ENCODE data around the gene GRIN2A.

GRIN2A gene

DNA sequence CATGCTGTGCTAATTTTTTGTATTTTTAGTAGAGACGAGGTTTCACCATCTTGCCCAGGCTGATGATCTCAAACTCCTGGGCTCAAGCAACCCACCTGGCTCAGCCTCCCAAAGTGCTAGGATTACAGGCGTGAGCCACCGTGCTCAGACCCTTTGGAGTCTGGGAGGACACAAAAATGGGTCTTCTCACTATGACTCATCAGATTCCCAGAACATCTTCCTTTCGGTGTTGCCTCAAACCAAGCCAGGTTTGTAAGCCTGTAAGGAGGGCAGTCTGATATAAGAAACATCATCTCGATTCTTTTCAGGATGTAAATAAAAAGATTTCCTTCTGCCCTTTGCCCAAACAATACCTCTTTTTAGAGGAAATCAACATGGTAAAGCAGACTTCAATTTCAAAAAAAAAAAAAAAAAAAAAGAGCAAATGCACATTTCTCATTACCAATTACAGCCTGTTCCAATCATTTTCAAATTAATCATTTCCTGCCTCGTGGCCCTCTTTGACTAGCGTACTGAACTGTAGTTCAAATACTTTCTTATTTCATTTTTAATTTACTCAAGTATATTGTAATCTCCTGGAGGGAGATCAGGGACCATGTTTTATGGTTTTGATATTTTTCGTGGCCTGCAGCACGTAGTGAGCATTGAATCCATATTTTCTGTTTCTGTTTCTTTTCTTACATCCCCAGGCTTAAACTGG, 409.6 kb downstream of the GRIN2A start:
- H3K27me3 Mint-ChIP-seq = no peaks in the 10 kb centered on the region
- intact Hi-C loops (cut with micrococcal nuclease) = no loop called here
- H3K36me3 Mint-ChIP-seq (ENCODE audit: low read depth) = no peaks in the 10 kb centered on the region
- H3K27ac Mint-ChIP-seq = no peak overlapping the region
- no peaks in the 10 kb centered on the region for H3K4me1 Mint-ChIP-seq (ENCODE audit: low read depth)
- H3K9me3 Mint-ChIP-seq = no peaks in the 10 kb centered on the region
- H3K4me3 Mint-ChIP-seq = no peak overlapping the region

DNA sequence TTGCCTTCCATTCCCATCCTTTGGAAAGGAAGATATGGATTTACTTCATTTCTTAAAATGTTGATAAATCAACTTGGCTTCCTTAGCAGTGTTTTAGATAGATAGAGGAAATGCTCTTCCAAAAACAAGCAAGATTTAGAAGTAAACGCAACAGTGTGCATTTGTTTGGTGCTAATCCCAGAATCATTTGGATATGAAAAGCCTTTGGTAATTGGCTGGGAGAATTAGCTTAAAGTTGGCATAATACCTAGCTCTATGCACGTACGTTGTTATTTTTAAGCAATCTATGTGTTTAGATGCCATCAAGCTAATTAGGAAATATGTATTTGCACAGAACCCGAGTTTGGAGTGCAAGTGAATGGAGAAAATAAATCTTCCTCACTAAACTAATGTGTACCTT, 415.3 kb downstream of the GRIN2A start:
- H3K4me3 Mint-ChIP-seq = no peak overlapping the region
- no peaks in the 10 kb centered on the region for H3K4me1 Mint-ChIP-seq (ENCODE audit: low read depth)
- no peaks in the 10 kb centered on the region for H3K36me3 Mint-ChIP-seq (ENCODE audit: low read depth)
- no peaks in the 10 kb centered on the region for H3K27me3 Mint-ChIP-seq
- no peak overlapping the region for H3K27ac Mint-ChIP-seq
- intact Hi-C loops (cut with micrococcal nuclease) = no loop called here
- H3K9me3 Mint-ChIP-seq = no peaks in the 10 kb centered on the region

DNA sequence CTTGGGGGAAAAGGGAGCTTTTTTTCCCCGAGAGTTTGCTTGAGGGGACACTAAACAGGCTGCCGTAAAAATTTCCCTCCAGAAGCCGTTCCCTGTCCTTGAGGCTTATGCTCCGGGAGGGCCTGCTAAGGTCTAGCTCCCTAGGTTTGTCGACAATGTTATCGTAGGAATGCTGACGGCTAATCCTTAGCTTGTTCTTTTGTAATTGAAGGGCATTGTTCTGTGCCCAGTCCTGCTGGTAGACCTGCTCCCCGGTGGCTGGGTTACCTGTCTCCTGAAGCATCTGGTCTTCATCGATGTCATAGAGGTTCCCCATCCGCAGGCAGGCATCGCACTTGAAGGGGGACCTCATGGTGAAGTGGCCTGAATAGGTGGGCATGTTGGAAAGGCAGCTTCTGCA, 418.7 kb downstream of the GRIN2A start:
- Mint-ChIP-seq H3K27ac (no peak overlapping the region), H3K36me3 (ENCODE audit: low read depth) (no peaks in the 10 kb centered on the region), H3K4me3 (no peak overlapping the region), H3K4me1 (ENCODE audit: low read depth) (no peaks in the 10 kb centered on the region), H3K9me3 (no peaks in the 10 kb centered on the region), H3K27me3 (no peaks in the 10 kb centered on the region)
- intact Hi-C loops (cut with micrococcal nuclease) = no loop called here

DNA sequence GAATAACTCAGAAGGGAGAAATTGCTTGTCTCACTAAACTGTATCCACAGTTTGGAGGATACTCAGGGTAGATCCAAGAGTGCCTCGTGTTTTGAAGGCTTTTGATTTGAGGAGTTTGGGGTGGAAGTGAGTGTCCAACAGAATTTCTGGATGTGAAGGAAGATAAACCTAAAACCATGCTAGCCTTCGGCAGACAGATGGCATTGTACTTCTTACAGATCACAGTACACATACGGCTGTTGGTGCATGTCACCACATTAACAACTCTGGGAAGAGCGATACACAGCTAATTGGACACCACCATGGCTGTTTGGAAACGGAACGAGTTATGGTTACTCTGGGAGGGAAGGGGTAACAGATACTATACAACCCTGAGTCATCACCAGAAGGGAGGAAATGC, 420.4 kb downstream of the GRIN2A start:
- Mint-ChIP-seq H3K9me3 (no peaks in the 10 kb centered on the region), H3K27me3 (no peaks in the 10 kb centered on the region), H3K4me3 (no peak overlapping the region), H3K4me1 (ENCODE audit: low read depth) (no peaks in the 10 kb centered on the region), H3K36me3 (ENCODE audit: low read depth) (no peaks in the 10 kb centered on the region), H3K27ac (no peak overlapping the region)
- intact Hi-C loops (cut with micrococcal nuclease) = no loop called here

DNA sequence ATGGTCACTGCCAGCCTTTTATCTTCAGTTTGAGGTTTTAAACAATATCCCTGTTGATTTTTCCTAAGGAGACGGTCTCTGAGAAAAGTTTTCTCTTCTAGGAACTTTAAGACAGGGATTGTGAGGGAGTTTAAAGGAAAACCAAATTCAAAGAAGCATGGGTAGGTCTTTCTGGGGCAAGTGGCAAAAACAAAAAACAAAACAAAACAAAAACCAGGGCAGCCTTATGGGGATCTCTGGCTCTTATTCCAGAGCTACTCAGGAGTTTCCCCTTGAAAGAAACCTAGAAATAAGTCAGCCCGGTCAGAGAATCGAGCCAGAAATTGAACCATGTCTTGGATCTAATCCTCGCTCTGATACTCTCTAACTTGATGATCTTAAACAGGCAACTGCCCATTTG, 424.5 kb downstream of the GRIN2A start:
- no peak overlapping the region for H3K27ac Mint-ChIP-seq
- intact Hi-C loops (cut with micrococcal nuclease) = no loop called here
- H3K27me3 Mint-ChIP-seq = no peaks in the 10 kb centered on the region

DNA sequence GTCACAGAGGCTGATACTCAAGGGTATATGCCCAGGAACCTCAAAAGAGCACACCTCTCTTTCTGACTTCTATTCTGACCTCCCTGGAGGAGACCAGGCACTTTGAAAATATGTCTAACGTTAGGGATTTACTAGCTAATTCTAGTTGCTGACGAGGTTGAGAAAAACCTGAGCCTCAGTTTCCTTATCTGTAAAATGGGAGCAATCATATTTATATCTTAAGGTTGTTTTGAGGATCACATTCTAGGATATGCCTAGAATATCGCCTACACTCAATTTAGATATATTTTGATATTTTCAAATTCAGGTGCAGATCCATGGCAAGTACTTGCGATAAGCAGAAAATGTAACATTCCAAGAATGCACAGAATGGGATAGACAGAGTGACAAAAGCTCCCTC, 425.8 kb downstream of the GRIN2A start:
- Mint-ChIP-seq H3K9me3 (no peaks in the 10 kb centered on the region), H3K36me3 (ENCODE audit: low read depth) (no peaks in the 10 kb centered on the region), H3K27me3 (no peaks in the 10 kb centered on the region), H3K27ac (no peak overlapping the region), H3K4me3 (no peak overlapping the region), H3K4me1 (ENCODE audit: low read depth) (no peaks in the 10 kb centered on the region)
- intact Hi-C loops (cut with micrococcal nuclease) = no loop called here

More for the DNA sequence above, 424.5 kb downstream of the GRIN2A start:
- Mint-ChIP-seq H3K4me3 (no peak overlapping the region), H3K9me3 (no peaks in the 10 kb centered on the region), H3K36me3 (ENCODE audit: low read depth) (no peaks in the 10 kb centered on the region), H3K4me1 (ENCODE audit: low read depth) (no peaks in the 10 kb centered on the region)

DNA sequence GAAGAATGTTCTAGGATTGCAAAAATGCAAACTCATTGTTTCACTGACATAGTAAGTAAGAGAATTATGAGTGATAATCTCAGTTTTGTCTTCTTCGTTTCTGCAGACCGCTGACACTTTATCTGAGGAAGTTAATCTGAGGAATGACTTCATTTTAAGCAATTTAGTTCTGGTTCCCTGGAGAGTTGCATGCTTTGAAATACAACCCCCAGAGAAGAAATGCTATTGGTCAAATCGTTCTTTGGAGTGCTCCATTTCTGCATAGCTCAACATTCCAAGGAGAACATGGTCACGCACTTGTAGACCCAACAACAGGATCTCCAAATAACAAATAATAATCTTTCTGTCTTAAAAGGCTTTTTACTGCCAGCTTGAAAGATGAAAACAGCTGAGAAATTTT, 427.1 kb downstream of the GRIN2A start:
- Mint-ChIP-seq H3K9me3 (no peaks in the 10 kb centered on the region), H3K4me3 (no peak overlapping the region), H3K27ac (no peak overlapping the region), H3K4me1 (ENCODE audit: low read depth) (no peaks in the 10 kb centered on the region), H3K27me3 (no peaks in the 10 kb centered on the region), H3K36me3 (ENCODE audit: low read depth) (no peaks in the 10 kb centered on the region)
- intact Hi-C loops (cut with micrococcal nuclease) = no loop called here

DNA sequence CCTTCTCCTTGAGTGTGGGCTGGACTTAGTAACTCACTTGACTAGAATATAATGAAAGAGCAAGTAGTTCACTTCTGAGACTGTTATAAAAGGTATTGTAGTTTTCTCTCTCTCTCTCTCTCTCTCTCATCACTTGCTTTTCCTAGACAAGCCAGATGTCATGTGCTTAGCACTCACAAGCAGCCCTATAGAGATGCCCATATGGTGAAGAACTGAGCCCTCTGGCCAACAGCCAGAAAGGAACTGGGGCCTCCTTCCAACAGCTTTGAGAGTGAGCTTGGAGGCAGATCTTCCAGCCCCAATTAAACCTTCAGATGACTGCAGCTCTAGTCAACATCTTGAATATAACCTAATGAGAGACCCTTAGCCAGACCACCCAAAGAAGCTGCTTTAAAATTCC, 440.5 kb downstream of the GRIN2A start:
- H3K4me1 Mint-ChIP-seq (ENCODE audit: low read depth) = no peaks in the 10 kb centered on the region
- no peaks in the 10 kb centered on the region for H3K9me3 Mint-ChIP-seq
- no peaks in the 10 kb centered on the region for H3K27me3 Mint-ChIP-seq
- intact Hi-C loops (cut with micrococcal nuclease) = no loop called here
- no peak overlapping the region for H3K4me3 Mint-ChIP-seq
- H3K27ac Mint-ChIP-seq = no peak overlapping the region
- no peaks in the 10 kb centered on the region for H3K36me3 Mint-ChIP-seq (ENCODE audit: low read depth)

DNA sequence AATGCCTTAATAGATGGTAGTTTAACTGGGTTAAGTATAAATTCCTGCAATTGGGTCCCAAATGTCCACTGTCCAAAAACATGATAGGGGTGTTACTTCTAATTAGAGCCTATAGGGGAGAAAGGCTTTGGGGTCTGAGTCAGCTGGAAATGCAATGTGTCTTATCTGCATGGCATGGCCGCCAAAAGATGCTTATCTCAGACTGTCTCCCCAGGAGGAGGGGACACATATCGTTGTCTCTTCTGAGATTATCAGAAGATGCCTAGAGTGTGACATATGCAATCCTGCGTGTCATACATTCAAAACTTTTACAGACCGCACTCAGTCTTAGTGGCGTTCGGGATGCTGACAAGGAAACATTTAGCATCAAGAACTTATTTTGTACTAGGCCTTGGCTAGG, 442.9 kb downstream of the GRIN2A start:
- Mint-ChIP-seq H3K4me3 (no peak overlapping the region), H3K4me1 (ENCODE audit: low read depth) (no peaks in the 10 kb centered on the region), H3K27ac (no peak overlapping the region), H3K36me3 (ENCODE audit: low read depth) (no peaks in the 10 kb centered on the region), H3K27me3 (no peaks in the 10 kb centered on the region), H3K9me3 (no peaks in the 10 kb centered on the region)
- intact Hi-C loops (cut with micrococcal nuclease) = no loop called here

DNA sequence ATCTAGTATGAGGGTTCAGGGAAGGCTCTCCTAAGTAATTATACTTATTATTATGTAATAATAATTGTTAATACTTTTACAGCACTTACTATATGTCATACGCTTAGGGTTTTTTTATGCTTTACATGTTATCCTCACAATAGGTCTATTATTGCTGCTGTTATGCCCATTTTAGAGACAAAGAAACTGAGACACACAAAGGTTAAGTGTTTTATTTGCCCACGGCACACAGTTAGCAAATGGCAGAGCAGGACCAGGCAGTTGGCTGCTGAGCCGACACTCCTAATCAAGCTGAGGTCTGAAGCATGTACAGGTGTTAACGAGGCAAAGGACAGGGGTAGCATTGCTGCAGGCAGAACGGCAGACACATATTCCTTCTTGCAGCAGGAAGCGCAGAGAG, 443.5 kb downstream of the GRIN2A start:
- intact Hi-C loops (cut with micrococcal nuclease) = no loop called here
- no peaks in the 10 kb centered on the region for H3K27me3 Mint-ChIP-seq
- no peaks in the 10 kb centered on the region for H3K36me3 Mint-ChIP-seq (ENCODE audit: low read depth)
- H3K9me3 Mint-ChIP-seq = no peaks in the 10 kb centered on the region
- no peak overlapping the region for H3K4me3 Mint-ChIP-seq
- no peaks in the 10 kb centered on the region for H3K4me1 Mint-ChIP-seq (ENCODE audit: low read depth)
- H3K27ac Mint-ChIP-seq = no peak overlapping the region

DNA sequence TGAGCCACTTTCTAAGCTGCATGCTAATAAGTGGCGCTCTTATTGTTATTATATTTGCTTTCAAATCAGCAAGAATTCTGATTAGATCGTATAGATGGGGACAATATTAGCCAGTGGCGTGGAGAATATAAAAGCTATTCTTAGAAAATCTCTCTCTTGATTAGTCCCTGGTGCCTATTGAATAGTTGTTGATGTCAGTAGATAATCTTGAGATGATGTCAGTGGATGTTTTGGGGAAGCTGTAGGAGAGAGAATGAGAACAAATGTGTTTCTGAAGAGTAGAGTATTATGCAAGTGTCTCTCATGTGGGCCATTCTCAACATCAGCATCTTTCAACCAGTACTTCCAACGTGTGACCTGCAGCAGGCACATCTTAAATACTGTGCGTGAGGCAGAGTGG, 445.7 kb downstream of the GRIN2A start:
- Mint-ChIP-seq H3K9me3 (peaks cover 13% of the 10 kb centered on the region), H3K4me1 (ENCODE audit: low read depth) (no peaks in the 10 kb centered on the region), H3K27me3 (no peaks in the 10 kb centered on the region), H3K36me3 (ENCODE audit: low read depth) (no peaks in the 10 kb centered on the region), H3K4me3 (no peak overlapping the region), H3K27ac (no peak overlapping the region)
- intact Hi-C loops (cut with micrococcal nuclease) = no loop called here

DNA sequence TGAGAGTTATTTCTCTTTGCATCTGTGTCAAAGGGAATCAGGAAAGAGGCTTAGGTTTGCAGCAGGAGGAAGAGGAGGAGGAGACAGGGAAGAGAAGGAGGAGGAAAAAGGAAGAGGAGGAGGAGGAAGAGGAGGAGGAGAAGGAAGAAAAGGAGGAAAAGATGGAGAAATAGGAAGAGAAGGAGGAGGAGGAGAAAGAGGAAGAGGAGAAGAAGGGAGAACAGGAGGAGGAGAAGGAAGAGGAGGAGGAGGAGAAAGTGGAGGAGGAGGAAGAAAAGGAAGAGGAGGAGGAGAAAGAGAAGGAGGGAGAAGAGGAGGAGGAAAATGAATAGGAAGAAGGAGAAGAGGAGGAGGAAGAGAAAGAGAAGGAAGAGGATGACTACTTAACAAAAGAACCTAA, 459.1 kb downstream of the GRIN2A start:
- H3K4me3 Mint-ChIP-seq = no peak overlapping the region
- H3K36me3 Mint-ChIP-seq (ENCODE audit: low read depth) = no peaks in the 10 kb centered on the region
- H3K27ac Mint-ChIP-seq = no peak overlapping the region
- H3K9me3 Mint-ChIP-seq = peaks cover 6% of the 10 kb centered on the region
- intact Hi-C loops (cut with micrococcal nuclease) = no loop called here
- no peaks in the 10 kb centered on the region for H3K27me3 Mint-ChIP-seq
- no peaks in the 10 kb centered on the region for H3K4me1 Mint-ChIP-seq (ENCODE audit: low read depth)

DNA sequence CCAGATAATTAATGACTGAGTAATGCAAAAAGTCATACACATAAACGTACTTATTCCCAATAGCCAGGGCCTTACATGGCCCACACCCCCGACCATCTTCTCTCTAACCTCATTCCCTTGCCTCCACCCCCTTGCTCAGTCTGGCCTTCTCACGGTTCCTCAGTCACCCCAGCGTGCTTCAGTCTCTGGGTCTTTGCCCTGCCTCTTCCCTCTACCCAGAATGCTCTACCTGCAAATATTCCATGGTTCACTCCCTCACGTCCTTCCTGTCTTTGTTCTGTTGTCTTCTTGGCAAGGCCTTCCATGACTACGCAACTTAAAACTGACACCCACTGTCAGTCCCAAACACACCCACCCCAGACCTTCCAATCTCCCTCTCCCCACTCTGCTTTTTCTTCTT, 468.3 kb downstream of the GRIN2A start:
- Mint-ChIP-seq H3K27ac (no peak overlapping the region), H3K4me1 (ENCODE audit: low read depth) (no peaks in the 10 kb centered on the region), H3K36me3 (ENCODE audit: low read depth) (no peaks in the 10 kb centered on the region), H3K4me3 (no peak overlapping the region), H3K9me3 (peaks cover 9% of the 10 kb centered on the region), H3K27me3 (no peaks in the 10 kb centered on the region)
- intact Hi-C loops (cut with micrococcal nuclease) = no loop called here

DNA sequence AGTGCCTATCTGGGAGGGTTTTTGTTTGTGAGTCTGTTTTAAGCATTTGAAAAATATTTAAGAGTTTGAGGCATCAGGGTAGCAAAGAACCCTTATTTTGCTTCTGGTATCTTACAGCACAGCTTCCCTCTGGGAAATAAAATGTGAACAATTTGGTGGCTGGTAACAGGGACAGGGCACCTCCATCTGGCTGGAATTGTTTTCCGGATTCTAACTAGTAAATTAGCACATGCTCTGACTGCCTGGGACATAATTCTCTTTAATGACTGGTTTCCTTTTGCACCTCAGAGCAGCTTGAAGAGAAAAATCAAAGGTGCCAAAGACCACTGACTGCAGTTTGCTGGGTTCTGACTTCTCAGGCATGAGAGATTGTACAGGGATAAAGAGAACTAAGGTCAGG, 469.1 kb downstream of the GRIN2A start:
- H3K27me3 Mint-ChIP-seq = no peaks in the 10 kb centered on the region

DNA sequence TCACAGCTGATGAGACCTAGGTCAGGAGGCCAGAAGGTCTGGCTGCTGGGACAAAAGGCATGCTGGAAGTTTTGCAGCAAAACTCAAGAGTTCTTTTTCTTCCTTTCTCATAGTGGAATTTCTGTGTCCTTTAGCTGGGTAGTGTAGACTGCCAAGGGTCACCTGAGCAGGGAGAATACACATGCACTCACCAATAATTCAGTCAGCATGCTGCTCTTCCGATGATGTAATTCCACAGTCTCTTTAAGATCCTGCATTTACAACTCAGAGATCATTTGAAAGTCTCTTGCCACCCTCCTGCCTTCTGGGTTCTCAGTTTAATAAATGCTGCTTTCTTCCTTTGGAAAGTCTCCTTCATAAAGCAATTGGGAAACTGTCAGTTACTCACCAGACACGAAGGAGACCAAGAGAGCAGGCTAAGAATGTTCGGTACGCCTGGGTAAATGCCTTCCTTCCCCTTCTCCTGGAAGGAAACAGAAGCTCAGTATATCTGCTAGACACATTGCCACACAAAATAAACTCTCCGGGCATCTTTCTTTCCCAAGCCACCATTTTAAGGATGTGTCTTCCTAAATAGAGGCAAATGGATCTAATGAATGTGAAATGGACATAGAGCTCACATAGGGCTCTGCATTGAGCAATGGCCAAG, 473.1 kb downstream of the GRIN2A start:
- H3K4me1 Mint-ChIP-seq (ENCODE audit: low read depth) = no peaks in the 10 kb centered on the region
- no peaks in the 10 kb centered on the region for H3K27me3 Mint-ChIP-seq
- H3K36me3 Mint-ChIP-seq (ENCODE audit: low read depth) = no peaks in the 10 kb centered on the region
- no peak overlapping the region for H3K27ac Mint-ChIP-seq
- intact Hi-C loops (cut with micrococcal nuclease) = no loop called here
- H3K4me3 Mint-ChIP-seq = no peak overlapping the region
- H3K9me3 Mint-ChIP-seq = peaks cover 13% of the 10 kb centered on the region

More for the DNA sequence above, 469.1 kb downstream of the GRIN2A start:
- H3K4me1 Mint-ChIP-seq (ENCODE audit: low read depth) = no peaks in the 10 kb centered on the region
- H3K9me3 Mint-ChIP-seq = peaks cover 9% of the 10 kb centered on the region
- H3K4me3 Mint-ChIP-seq = no peak overlapping the region
- intact Hi-C loops (cut with micrococcal nuclease) = no loop called here
- no peak overlapping the region for H3K27ac Mint-ChIP-seq
- H3K36me3 Mint-ChIP-seq (ENCODE audit: low read depth) = no peaks in the 10 kb centered on the region

All from dendritic cell treated with granulocyte-macrophage colony-stimulating factor and Interleukin-4, amounts not matched to agents 40 ng/mL and 50 ng/mL, for 4 days (primary cell).